CD4-positive, alpha-beta T cell treated with Interferon gamma for 1 hour (primary cell): Measurements from ENCODE around the gene SSR1.
"Not testable (repeated sequence)": the region's sequence is repeated elsewhere in the genome, so short reads cannot be mapped to it uniquely, and the experiment has no call there.

Experiments used
- DNase-seq: peaks from one replicate; pipeline ENCODE4 v3.0.0-alpha.2; 2020

The SSR1 gene

DNA sequence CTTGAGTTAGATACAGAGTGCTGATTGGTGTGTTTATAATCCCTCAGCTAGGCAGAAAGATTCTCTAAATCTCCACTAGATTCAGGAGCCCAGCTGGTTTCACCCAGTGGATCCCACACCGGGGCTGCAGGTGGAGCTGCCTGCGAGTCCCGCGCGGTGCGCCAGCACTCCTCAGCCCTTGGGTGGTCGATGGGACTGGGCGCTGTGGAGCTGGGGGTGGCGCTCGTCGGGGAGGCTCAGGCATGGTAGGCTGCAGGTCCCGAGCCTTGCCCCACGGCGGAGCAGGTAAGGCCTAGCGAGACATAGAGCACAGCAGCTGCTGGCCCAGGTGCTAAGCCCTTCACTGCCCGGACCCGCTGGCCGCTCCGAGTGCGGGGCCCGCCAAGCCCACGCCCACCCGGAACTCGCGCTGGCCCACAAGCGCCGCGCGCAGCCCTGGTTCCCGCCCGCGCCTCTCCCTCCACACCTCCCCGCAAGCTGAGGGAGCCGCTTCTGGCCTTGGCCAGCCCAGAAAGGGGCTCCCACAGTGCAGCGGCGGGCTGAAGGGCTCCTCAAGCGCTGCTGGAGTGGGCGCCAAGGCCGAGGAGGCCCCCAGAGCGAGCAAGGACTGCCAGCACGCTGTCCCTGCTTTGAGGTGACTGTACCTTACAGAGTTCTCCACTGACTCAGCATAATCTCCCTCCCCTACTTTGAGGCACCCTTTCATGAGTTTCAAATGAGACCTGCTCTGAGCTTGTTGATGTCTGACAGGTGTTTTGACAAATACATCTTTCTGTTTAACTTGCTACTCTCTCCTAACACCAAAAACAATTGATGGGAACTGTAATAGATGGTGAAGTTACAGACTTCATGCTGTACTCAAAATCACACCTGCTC lies 3.9 kb upstream of the SSR1 start:
- DNase-seq: no peak

DNA sequence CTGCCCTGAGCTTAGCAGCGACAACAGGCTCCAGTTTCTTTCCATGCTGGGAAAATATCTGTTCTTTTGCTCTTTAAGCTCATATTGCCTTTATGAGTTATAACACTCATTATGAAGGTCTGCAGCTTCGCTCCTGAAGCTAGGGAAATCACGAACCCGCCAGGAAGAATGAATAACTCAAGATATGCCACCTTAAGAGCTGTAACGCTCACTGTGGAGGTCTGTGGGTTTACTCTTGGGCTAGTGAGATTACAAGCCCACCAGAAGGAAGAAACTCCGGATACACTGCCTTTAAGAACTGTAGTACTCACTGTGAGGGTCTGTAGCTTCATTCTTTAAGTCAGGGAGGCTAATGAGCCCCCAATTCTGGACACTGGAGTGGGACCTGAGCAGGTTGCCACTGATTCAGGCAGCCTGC lies 3.0 kb upstream of the SSR1 start:
- no peak for DNase-seq

GRCh38 chr6:7315087-7315947 lies 2.3 kb upstream of the SSR1 start:
- DNase-seq: not testable (repeated sequence)

DNA sequence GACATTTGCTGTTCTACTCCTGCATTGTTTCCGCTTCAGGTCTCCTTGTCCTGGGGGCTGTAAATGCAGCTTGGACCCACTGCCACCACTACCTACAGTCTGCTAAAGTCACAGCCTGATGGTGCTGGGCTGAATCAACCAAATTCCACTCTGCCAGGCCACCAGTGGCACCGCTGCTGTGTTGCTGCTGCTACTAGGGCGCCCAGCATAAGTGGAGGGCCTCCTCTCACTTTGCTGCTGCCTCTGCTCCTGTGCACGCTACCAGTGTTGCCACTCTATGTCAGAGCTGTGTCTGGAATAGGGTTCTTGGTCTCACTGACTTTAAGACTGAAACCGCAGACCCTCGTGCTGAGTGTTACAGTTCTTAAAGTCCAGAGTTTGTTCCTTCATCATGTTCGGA lies 1.4 kb upstream of the SSR1 start:
- DNase-seq: no peak

DNA sequence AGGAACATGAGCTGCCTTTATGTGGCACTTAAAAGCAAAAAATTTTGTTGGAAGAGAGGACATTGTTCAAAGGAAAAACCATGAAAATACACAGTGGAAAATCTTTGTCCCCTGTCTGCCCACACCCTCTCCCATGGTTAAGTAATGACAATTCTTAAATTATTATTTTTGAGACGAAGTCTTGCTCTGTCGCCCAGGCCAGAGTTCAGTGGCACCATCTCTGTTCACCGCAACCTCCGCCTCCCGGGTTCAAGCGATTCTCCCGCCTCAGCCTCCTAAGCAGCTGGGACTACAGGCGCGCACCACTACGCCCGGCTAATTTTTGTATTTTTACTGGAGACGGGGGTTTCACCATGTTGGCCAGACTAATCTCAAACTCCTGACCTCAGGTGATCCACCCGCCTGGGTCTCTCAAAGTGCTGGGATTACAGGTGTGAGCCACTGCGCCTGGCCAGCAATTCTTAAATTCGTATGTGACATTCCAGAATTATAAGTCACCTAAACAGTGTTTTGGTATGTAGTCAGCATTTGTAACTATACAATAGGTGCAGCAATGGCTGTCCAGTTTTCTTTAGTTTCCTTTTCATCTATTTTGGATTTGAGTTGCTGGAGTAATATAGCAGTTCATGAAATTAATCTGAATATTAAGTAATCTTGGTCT lies 636 bp upstream of the SSR1 start:
- DNase-seq: no peak

DNA sequence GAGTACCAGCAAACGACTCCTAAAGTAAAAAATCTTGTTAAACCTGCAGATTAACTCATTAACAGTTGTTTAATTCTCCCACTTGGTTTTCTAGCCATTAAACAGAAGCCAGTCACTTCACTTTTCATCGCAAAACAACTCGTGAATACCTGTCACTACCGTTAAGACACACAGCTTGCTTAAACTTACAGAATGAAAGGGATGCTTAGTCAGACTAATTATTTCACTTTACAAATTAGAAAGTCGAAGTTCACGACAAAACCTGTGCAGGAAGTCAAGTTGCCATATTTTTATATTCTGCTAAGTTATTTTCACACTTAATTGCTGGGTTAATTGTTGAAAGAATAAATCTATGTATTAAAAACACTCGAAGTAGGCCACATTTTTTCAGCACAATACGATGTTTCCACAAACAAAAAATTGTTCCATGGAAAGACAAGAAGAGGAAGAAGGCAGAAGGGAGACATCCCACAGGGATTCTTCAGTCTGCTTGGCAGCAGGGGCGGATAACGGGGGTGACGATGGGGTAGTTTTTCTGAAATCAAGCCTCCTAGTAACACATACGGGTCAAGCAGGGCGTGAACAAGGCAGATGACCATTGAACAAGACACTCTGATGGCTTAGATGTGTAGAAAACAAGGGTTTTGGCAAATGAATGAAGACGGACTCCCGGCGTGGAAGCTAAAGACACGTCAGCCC lies 933 bp downstream of the SSR1 start:
- DNase-seq: no peak

DNA sequence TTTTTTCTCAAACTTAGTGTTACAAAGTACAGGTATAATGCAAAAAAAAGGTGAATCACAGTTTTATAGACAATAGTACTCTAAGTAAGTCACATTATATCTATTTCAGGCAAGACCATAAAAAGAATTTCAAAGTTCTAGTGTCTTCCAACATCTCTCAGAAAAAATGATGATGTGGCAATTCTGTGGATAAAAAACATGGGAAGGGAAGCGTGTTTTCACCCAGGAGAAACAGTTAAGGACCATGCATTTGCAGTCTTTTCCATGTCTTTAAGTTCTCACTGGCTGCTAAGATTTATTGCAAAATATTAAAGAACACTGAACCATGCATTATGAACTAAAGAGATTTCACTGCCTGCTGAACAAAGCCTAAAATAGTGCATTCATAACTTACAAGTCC lies 1.8 kb downstream of the SSR1 start:
- DNase-seq: no peak

DNA sequence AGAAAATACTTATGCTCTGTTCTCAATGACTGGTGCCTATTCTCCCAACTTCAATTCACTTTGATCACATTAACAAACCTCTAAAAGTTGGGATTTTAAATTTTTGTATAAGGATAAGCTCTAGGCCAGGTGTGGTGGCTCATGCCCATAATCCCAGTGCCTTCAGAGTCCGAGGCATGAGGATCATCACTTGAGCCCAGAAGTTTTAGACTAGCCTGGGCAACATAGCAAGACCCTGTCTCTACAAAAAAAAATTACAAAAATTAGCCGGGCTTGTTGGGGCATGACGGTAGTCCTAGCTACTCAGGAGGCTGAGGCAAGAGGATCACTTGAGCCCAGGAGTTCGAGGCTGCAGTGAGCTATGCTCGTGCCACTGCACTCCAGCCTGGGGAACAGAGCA lies 3.9 kb downstream of the SSR1 start:
- DNase-seq: no peak

DNA sequence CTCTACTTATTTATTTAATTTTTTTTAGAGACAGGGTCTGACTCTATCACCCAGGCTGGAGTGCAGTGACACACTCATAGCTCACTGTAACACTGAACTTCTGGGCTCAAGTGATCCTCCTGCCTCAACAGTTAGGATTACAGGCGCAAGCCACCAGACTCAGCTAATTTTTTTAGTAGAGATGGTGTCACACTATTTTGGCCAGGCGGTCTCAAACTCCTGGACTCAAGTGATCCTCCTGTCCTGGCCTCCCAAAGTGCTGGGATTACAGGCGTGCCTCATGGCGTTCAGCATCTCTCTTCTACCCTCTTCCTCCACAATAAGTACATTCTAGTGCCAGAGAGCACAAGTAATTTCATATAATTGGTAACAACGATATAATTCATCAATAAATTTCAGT lies 5.5 kb downstream of the SSR1 start:
- no peak for DNase-seq

DNA sequence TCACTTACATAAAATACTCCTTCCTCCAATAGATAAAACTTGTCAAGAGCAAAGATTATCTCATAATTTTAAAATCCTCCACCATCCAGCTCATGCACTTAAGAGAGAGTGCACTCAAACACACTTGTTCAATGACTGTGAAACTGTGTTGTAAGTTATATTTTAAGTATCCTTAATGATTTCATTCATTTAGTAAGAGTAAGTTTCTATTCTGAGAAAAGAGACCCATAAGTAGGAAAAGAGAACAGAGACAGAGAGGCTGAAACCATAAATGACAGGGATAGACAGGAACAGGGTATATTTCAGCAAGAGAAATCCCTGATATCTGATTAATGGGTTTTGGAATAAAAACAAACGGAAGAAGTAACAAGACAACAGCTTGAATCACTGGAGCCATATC lies 8.2 kb downstream of the SSR1 start:
- no peak for DNase-seq

GRCh38 chr6:7301702-7302101 lies 11.3 kb downstream of the SSR1 start:
- no peak for DNase-seq

GRCh38 chr6:7300926-7301325 lies 12.1 kb downstream of the SSR1 start:
- no peak for DNase-seq

DNA sequence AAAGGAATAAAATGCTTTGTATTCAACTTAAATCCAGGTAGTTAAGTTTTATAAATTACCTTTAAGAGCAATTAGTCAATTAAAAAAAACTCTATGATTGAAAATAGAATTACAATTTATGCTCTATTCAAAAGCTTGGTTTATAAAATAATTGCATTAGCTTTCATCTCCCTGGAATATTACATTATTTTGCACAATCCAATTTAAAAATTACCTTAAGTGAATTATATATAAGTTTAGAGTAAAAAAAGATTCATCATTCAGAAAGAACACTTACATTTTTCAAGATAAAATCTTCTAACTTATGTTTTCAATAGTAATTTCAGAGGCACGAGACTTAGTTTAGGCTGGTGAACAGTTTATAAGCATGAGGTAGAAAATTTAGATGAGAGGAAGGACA lies 14.9 kb downstream of the SSR1 start:
- DNase-seq: no peak

DNA sequence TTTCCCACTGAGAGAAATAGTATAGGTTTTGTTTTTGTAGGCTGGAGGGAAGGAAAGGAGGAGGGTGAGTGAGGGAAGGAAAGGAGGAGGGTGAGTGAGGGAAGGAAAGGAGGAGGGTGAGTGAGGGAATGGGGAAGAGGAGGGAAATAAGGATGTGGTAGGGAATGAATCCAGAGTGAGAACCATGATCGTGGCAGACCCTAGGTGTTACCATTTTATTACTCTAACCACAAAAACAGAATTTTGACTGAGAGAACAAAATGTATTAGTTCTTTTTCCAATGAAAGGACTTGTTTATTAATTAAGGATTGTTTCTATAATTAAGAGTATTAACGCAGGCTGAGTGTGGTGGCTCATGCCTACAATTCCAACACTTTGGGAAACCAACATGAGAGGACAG lies 16.4 kb downstream of the SSR1 start:
- no peak for DNase-seq

- no peak for DNase-seq
Observed at GRCh38 chr6:7295916-7296315, 17.1 kb downstream of the SSR1 start.

GRCh38 chr6:7292596-7293255 lies 20.3 kb downstream of the SSR1 start:
- DNase-seq: no peak

DNA sequence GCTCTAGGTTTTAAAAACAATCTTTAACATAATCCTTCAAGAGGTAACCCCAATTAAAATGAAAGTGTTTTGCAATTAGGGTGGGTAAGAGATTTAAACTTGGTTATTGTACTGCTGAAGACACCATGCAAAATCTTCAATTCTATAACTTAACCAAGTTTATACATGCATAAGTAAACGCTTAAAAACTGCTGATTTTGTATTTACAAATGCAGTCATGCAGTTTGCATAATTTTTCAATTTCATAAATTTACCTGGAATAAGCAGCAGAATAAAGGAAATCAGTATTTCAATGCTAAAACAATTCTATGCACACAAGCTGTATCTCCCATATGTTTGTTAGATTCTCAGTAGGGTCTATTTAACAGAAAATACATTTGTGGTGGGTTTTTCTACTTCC lies 22.9 kb downstream of the SSR1 start:
- DNase-seq: no peak

DNA sequence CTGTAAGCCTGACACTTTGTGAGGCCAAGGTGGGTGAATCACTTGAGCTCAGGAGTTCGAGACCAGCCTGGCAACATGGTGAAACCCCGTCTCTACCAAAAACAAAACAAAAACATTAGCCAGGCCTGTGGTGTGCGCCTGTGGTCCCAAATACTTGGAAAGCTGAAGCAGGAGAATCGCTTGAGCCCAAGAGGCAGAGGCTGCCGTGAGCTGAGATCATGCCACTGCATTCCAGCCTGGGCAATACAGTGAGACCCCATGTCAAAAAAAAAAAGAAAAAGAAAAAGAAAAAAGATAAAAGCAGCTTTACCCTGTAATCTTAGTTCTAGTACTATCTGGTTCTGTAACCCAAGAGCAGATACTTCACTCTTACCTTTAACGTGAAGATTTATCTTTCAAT lies 27.6 kb downstream of the SSR1 start:
- no peak for DNase-seq

DNA sequence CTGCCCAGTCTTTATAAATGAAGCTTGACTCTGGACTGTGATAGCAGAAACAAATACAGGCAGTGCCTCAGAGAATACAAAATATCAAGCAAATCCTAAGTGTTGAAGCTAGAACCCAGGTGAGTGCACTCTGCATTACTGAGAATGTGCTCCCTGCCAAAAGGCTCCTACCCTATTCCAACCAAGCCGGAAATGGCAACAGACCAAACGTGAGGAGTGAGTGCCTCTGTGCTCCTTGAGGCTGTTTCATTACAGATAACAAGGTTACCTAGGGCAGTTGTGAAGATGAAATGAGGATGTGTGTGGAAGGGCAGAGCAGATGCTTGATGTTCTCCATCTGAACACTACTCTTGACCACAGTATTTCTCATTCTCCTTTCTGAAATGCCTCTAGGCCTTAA lies 29.3 kb downstream of the SSR1 start:
- no peak for DNase-seq

DNA sequence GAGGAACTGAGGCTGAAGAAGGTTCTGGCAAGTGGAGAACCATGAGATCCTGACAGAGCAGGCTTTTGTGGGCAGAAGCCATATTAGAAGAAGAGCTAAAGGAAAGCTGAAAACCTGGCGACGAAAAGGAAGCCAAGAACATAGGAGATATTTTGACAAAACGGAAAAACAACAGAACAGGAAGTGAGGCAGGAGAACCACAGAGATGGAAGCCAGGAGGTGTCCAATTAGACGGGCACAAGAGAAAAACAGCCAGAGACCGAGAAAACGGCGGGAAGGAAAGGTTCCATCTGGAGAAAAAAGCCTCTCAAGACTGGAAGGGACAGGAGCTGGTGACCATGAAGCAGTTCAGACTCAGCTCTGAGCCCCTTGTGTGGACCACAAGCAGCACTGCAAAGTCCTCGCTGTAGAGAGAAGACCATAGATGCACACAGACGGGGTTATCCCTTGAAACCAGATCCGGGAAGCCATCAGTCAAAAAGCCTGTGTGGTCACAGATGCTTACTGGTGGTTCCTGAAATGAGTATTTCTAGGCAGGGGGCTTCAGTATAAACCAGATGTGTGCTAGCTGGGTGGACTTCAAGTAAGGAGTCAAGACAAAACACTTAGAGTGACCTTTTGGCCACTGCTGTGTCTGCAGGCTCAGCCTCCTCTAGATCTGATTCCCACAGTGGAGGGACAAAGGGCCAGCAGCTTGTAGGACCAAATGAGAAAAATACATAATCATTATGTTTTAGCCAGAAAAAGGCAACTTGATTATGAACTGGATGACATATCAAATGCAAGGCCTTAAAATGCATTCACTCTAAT lies 30.7 kb downstream of the SSR1 start:
- no peak for DNase-seq

DNA sequence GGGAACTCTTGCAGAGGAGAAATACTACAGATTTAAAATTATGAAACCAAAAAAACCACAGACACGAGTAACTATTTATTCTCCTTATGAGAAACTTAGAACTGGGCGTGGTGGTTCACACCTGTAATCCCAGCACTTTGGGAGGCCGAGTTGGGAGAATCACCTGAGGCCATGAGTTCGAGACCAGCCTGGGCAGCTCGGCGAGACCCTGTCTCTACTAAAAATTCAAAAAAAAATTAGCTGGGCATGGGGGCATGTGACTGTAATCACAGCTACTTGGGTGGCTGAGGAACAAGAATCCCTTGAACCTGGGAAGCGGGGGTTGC lies 36.8 kb downstream of the SSR1 start:
- no peak for DNase-seq

DNA sequence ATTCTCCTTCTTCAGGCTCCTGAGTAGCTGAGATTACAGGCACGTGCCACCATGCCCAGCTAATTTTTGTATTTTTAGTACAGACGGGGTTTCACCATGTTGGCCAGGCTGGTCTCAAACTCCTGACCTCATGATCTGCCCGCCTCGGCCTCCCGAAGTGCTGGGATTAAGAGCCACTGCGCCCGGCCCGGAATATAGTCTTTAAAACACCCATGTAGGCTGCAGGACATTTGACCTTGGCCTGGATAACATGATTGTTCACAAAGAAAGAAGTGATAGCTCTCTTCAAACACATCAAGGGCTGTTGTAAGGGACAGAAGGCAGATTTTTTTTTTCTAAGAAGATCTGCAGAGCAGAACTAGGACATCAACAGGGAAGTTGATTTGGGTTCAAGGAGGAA lies 38.5 kb downstream of the SSR1 start:
- DNase-seq: not testable (repeated sequence)
